ENCODE data around the gene SHF.
A peak's percentile ranks its signal among the peaks of the same experiment; 100 is the strongest.

Gene SHF

GRCh38 chr15:45168751-45169551, 18.8 kb downstream of the SHF start:
- DNase-seq, result no peak

- no peak for DNase-seq
Measured at GRCh38 chr15:45168286-45168685, 19.5 kb downstream of the SHF start.

- no peak for DNase-seq
Measured at GRCh38 chr15:45167631-45168205, 20.0 kb downstream of the SHF start.

DNA sequence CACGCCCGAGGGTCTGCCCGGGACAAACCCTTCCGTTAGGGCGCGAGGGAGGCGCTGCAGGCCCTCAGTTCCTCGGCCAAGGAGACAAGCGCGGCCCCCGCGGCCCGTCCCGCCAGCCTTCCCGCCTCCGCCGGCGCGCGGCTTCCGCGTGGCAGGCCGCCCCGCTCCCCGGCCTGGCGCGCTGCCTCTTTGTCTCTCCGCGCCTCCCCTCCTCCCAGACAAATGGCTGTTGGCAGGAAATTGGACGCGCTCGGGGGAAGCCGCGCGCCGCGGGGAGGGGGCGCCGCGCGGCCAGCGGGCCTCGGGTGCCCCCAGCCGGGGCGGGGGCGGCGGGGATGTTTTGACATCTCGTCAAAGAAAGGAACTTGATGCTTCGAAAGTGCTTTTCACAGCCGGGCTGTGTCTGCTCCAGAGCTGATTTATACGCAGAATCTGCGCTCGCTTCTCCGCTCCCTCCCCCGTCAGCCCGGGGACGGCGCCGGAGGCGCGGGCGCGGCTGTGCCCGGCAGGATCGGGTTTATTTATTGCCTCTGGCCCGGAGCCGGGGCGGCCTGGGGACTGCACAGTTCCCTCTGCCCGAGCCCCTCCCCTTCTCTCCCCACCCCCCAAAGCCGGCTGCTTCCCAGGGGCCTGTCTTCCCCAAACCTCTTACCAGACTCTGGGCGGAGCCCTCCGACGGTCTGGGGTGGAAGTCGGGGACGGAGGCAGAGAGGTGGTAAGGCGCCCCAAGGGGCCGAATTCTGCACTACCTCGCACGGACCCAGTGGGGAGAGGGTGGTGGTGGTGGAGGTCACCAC, 20.7 kb downstream of the SHF start:
- peak; percentile 60 for DNase-seq

DNA sequence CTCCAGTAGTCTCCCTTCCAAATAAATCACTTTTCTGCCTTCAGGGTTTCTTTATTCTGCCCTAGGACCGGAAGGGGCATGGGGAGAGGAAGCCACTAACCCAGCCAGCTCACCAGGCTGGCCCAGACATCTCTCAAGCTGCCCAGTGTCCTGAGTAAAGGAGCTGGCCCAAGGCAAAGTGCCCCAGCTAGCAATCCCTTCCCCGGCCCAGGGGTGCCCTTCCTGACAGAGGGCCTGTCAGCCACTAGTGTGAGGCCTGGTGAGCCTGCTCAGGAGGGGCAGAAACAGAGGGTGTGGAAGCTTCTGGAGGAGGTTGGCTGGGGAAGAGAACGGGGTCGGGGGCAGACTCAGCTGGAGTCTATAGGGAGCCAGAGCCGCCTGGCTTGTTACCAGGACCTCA, 22.2 kb downstream of the SHF start:
- DNase-seq, result no peak

- no peak for DNase-seq
Measured at GRCh38 chr15:45164914-45165313, 22.9 kb downstream of the SHF start.

GRCh38 chr15:45163508-45163856, 24.3 kb downstream of the SHF start:
- DNase-seq, result no peak

- peak; percentile 55 for DNase-seq
Measured at GRCh38 chr15:45162771-45163507, 24.8 kb downstream of the SHF start.

DNA sequence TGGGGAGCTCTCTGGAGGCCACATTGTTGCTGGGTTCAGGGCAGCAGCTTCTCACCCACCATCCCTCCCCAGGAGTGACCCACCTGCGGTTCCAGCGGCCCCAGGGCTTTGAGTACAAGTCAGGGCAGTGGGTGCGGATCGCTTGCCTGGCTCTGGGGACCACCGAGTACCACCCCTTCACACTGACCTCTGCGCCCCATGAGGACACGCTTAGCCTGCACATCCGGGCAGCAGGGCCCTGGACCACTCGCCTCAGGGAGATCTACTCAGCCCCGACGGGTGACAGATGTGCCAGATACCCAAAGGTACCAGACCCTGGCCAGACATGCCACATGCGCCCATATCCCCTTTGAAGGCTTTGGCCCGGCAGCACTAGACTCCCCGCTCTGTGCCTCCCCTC, 26.1 kb downstream of the SHF start:
- no peak for DNase-seq

DNA sequence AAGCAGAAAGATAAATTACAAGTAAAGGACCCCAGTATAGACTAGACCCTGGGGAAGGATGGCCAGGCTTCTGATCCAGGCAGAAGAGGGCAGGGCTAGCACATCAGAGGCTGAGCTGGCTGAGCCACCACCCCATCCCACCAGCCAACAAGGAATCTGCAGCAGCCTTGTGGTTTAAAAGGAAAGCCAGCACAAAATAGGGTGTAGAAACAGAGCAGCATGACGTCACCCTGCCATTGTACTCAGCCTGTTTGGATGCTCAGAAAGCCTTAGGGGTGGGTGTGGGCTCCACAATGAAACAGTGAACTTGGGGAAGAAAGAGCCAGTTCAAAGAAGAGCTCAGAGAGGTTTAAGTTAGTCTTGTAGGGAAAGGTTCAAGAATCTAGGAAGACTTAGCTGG, 29.8 kb downstream of the SHF start:
- no peak for DNase-seq

DNA sequence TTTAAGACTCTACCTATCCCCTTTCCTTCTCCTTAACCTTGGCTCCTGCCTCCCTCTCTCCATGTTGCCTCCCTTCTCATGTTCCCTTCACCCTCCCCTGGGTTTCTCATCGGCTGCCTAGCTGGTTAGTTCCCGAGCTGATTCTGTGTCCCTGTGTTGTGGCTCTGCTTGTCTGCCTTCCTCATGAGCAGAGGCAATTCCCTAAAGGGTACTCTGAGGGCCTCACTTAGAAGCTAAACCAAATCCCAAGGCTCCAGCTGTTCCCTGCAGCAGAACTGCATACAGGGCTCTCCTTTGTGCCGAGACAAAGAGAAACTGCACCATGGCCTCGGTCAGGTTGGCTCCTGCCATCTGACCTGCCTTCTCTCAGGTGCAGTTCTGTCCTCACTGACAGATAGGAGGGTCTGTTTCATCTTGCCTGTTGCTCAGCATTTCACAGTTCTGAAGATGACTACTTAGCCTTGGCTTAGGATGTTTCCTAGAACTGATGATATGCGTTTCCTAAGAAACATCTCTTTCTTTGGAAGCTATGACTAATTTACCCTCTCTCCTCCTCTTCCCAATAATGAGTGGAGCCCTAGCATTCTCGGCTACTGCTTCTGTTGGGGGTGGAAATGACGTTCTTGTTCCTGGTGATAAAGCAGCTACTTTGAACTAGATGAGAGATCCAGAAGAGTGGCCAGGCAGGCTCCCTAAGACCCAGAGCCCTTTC, 30.9 kb downstream of the SHF start:
- no peak for DNase-seq

DNA sequence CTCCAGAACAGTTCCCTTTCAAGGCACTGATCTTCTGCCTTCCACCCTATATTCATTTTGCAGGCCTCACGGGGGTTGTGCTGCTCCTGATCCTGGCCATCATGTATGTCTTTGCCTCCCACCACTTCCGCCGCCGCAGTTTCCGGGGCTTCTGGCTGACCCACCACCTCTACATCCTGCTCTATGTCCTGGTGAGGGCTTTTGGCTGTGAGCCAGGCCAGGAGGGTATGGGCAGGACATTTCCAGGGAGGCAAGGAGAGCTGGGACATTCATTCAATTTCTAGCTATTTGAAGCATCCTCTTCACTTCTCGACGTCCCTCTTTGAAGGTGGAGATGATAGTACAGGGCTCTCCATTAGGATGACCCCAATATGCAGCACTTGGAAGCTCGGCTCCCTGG, 32.0 kb downstream of the SHF start:
- no peak for DNase-seq

- no peak for DNase-seq
Measured at GRCh38 chr15:45151998-45152828, 35.6 kb downstream of the SHF start.

- no peak for DNase-seq
Measured at GRCh38 chr15:45150997-45151396, 36.8 kb downstream of the SHF start.

GRCh38 chr15:45150481-45150880, 37.3 kb downstream of the SHF start:
- DNase-seq, result no peak

DNA sequence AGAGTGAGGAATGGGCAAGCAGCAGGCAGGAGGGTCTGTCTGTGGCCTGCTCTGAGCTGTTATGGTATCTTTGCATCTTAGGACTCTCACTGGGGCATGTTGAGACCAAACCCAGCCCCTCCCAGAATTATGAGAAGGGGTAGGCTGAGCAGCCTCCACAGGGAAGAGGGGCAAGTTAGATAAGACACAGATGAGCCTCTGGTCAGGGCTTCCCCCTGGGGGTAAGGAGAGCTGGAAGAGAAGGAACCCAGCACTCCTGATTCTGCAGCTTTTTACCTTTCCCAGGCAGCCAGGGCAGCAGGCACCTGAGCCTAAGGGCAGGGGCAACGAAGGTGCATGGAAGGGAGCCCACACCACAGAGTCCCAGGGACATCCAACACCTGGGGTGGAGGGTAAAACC, 38.7 kb downstream of the SHF start:
- no peak for DNase-seq

GRCh38 chr15:45148076-45149059, 39.4 kb downstream of the SHF start:
- no peak for DNase-seq

- DNase-seq, result no peak
Measured at GRCh38 chr15:45147606-45148005, 40.2 kb downstream of the SHF start.

- DNase-seq, result no peak
Measured at GRCh38 chr15:45146405-45146804, 41.4 kb downstream of the SHF start.

DNA sequence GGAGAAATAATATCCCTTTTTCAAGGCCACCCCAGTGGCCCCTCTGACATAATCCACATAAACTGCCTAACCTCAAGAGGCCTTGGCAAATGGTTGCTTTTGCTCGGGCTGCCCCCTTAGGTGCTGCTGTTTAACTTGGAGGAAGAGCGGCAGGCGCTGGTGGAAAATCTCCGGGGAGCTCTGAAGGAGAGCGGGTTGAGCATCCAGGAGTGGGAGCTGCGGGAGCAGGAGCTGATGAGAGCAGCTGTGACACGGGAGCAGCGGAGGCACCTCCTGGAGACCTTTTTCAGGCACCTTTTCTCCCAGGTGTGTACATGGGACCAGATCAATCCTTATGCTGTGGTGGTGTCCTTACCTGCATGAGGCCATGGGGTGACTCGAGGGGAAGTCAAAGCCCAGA, 43.0 kb downstream of the SHF start:
- no peak for DNase-seq

GRCh38 chr15:45143946-45144345, 43.8 kb downstream of the SHF start:
- no peak for DNase-seq
